OCI-LY3 (cell line): ENCODE measurements around the gene LRP6.

Source experiments
- H2AFZ ChIP-seq: fragments of 200-600, 300-600 bp; shearing (Covaris generic); 2 replicates; pipeline ENCODE4 v1.6.0; 2014; ENCODE audit warnings: antibody characterized with exemption, low read depth, low read length
- H3K27ac ChIP-seq: fragments of 200-600, 300-600 bp; sonication (generic); 2 replicates; pipeline ENCODE4 v1.5.1; 2014; ENCODE audit warnings: mild to moderate bottlenecking, low read length, moderate library complexity, mixed read lengths
- H3K27me3 ChIP-seq: fragments of 200-600, 300-600 bp; sonication (generic); 2 replicates; pipeline ENCODE4 v1.6.1; 2014; ENCODE audit warnings: low read depth, low read length, mixed read lengths
- H3K36me3 ChIP-seq: fragments of 200-600, 300-600 bp; sonication (generic); replicated peaks from 2 replicates; pipeline ENCODE3; 2014; ENCODE audit warnings: low read depth, low read length, mixed read lengths
- H3K4me1 ChIP-seq: fragments of 300-600, 200-600 bp; sonication (generic); 2 replicates; pipeline ENCODE4 v1.6.1; 2014; ENCODE audit warnings: low read length, mixed read lengths
- H3K4me2 ChIP-seq: fragments of 200-600, 300-600 bp; sonication (generic); 2 replicates; pipeline ENCODE4 v1.6.1; 2014; ENCODE audit warnings: low read length, mixed read lengths
- H3K4me3 ChIP-seq: fragments of 300-600, 200-600 bp; sonication (generic); 2 replicates; pipeline ENCODE4 v1.5.1; 2014; ENCODE audit warnings: antibody characterized with exemption, mild to moderate bottlenecking, low read length, moderate library complexity
- H3K79me2 ChIP-seq: fragments of 300-600, 200-600 bp; shearing (Covaris generic); 2 replicates; pipeline ENCODE4 v1.6.1; 2014; ENCODE audit warnings: mild to moderate bottlenecking, low read length, mixed read lengths
- H3K9ac ChIP-seq: fragments of 300-600, 200-600 bp; shearing (Covaris generic); 2 replicates; pipeline ENCODE4 v1.6.0; 2014; ENCODE audit warnings: mild to moderate bottlenecking, low read length, moderate library complexity
- H3K9me3 ChIP-seq: fragments of 200-600, 300-600 bp; shearing (Covaris generic); 2 replicates; pipeline ENCODE4 v1.6.1; 2014; ENCODE audit warnings: low read length, mixed read lengths; ENCODE audit not compliant: insufficient read depth
- H4K20me1 ChIP-seq: fragments of 200-600, 300-600 bp; sonication (generic); 2 replicates; pipeline ENCODE4 v1.6.1; 2016; ENCODE audit warnings: low read length, mixed read lengths; ENCODE audit not compliant: insufficient read depth
- EZH2phosphoT487 ChIP-seq: fragments of 200-600 bp; shearing (Covaris generic); IDR thresholded peaks from 2 replicates; pipeline ENCODE4 v1.6.1; 2018; ENCODE audit warnings: antibody characterized with exemption, mixed run types, low read depth
- TF ChIP-seq, protein P1 (sequence below): fragments of 200-600, 300-600 bp; sonication (generic); IDR thresholded peaks from 2 replicates; pipeline ENCODE4 v1.5.1; 2014; ENCODE audit warnings: antibody characterized with exemption, low read length, low read depth

The LRP6 gene

GRCh38 chr12:12249216-12250050 is 17.4 kb downstream of the LRP6 start:
- no peak for TF ChIP-seq EZH2phosphoT487
- TF ChIP-seq, protein P1, sequence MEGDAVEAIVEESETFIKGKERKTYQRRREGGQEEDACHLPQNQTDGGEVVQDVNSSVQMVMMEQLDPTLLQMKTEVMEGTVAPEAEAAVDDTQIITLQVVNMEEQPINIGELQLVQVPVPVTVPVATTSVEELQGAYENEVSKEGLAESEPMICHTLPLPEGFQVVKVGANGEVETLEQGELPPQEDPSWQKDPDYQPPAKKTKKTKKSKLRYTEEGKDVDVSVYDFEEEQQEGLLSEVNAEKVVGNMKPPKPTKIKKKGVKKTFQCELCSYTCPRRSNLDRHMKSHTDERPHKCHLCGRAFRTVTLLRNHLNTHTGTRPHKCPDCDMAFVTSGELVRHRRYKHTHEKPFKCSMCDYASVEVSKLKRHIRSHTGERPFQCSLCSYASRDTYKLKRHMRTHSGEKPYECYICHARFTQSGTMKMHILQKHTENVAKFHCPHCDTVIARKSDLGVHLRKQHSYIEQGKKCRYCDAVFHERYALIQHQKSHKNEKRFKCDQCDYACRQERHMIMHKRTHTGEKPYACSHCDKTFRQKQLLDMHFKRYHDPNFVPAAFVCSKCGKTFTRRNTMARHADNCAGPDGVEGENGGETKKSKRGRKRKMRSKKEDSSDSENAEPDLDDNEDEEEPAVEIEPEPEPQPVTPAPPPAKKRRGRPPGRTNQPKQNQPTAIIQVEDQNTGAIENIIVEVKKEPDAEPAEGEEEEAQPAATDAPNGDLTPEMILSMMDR: no peak
- H3K36me3 ChIP-seq: no peaks in the 10 kb centered on the region
- no peak overlapping the region for H3K4me3 ChIP-seq
- H3K79me2 ChIP-seq: peaks cover 15% of the 10 kb centered on the region; the same call in 1 of the 2 replicates
- H3K27ac ChIP-seq: no peak overlapping the region
- no peak overlapping the region for H3K9ac ChIP-seq
- no peak overlapping the region for H2AFZ ChIP-seq
- H3K4me1 ChIP-seq: peaks cover 12% of the 10 kb centered on the region; the same call in 1 of the 2 replicates
- H3K4me2 ChIP-seq: no peak overlapping the region
- H3K27me3 ChIP-seq: no peaks in the 10 kb centered on the region
- H3K9me3 ChIP-seq: no peaks in the 10 kb centered on the region
- 0 out of 2 replicates have a peak, but pooled peaks cover 10% of the 10 kb centered on the region for H4K20me1 ChIP-seq

GRCh38 chr12:12247584-12247983 is 19.3 kb downstream of the LRP6 start:
- Histone ChIP-seq H3K4me3 (no peak overlapping the region), H3K9ac (no peak overlapping the region), H3K27ac (no peak overlapping the region), H3K4me1 (peaks cover 16% of the 10 kb centered on the region), H2AFZ (no peak overlapping the region), H3K4me2 (no peak overlapping the region), H3K79me2 (peaks cover 15% of the 10 kb centered on the region; the same call in 1 of the 2 replicates), H4K20me1 (0 out of 2 replicates have a peak, but pooled peaks cover 10% of the 10 kb centered on the region), H3K27me3 (no peaks in the 10 kb centered on the region), H3K9me3 (no peaks in the 10 kb centered on the region), H3K36me3 (peaks cover 5% of the 10 kb centered on the region)
- TF ChIP-seq, protein P1: no peak
- no peak for TF ChIP-seq EZH2phosphoT487

DNA sequence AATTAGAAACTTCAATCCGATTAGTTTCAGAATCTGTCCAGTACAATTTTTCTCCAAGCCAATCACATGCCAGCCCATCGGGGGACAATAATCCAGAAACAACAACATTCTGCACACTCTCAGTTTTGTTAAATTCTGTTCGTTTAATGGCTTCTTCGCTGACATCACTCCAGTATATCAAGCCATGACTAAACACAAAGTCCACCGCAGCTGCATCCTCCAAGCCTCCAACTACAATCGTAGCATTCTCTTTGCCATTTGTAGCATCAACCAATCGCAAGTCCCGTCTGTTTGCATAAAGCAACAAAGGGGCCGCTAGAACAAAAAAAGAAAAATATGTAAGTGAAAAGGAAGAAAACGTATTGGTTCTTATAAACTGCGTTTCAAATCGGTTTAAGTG is 22.5 kb downstream of the LRP6 start:
- H3K4me2 ChIP-seq: no peak overlapping the region
- H3K4me3 ChIP-seq: no peak overlapping the region
- H3K27ac ChIP-seq: no peak overlapping the region
- peaks cover 4% of the 10 kb centered on the region; the same call in 1 of the 2 replicates for H4K20me1 ChIP-seq
- H3K9me3 ChIP-seq: no peaks in the 10 kb centered on the region
- H3K9ac ChIP-seq: no peak overlapping the region
- no peak for TF ChIP-seq EZH2phosphoT487
- TF ChIP-seq, protein P1: no peak
- H2AFZ ChIP-seq: no peak overlapping the region
- H3K27me3 ChIP-seq: peaks cover 3% of the 10 kb centered on the region; the same call in 1 of the 2 replicates
- peaks cover 35% of the 10 kb centered on the region for H3K4me1 ChIP-seq
- H3K79me2 ChIP-seq: peaks cover 27% of the 10 kb centered on the region
- peaks cover 5% of the 10 kb centered on the region for H3K36me3 ChIP-seq

DNA sequence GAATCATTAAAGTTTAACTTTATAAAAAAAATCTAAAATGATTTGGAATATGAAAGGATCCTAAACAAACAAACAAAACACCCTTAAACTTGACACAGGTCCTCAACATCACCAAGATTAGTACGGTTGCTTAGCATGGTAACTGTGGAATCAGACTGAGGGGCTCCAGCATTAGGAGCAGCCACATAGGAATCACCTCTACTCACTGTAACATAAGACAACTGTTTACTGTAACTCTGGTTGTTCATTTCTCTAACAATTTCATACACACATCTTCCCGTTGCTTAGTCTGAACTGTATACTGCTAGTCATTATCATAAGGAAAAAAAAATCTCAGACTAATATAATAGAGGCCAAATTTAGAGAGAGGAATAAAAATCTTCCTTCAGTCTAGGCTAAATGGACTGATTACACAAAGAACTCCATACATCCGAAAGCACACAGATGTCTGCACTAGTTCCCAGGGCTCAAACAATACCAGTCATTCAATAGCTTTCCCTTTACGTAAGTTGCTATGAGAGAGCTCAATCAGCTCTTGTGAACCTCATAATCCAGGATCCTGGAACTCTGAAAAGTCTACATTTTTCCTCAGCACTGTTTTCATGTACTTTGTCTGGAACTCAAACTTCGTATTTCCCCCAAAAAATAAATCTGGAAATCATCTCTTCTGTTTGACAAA is 26.0 kb downstream of the LRP6 start:
- H3K9me3 ChIP-seq: no peaks in the 10 kb centered on the region
- H2AFZ ChIP-seq: no peak overlapping the region
- H3K9ac ChIP-seq: no peak overlapping the region
- H3K27me3 ChIP-seq: peaks cover 3% of the 10 kb centered on the region; the same call in 1 of the 2 replicates
- H3K27ac ChIP-seq: no peak overlapping the region
- H4K20me1 ChIP-seq: peaks cover 11% of the 10 kb centered on the region; the same call in 1 of the 2 replicates
- H3K4me2 ChIP-seq: peak overlapping the region; percentile 64
- peaks cover 5% of the 10 kb centered on the region for H3K36me3 ChIP-seq
- H3K4me1 ChIP-seq: peaks cover 30% of the 10 kb centered on the region
- H3K4me3 ChIP-seq: peak overlapping the region; percentile 19
- TF ChIP-seq, protein P1: no peak
- no peak for TF ChIP-seq EZH2phosphoT487
- H3K79me2 ChIP-seq: peaks cover 42% of the 10 kb centered on the region
